Pulmonary artery endothelial cell (primary cell): ENCODE results near the gene NECTIN1. TPM values are rescaled to one million over a fixed set of nuclear protein-coding genes. Genes with fewer than 3 reads are reported as not detected.

Experiments used
- DNase-seq: peaks from one replicate; pipeline ENCODE4 v3.0.0-alpha.2; 2011; ENCODE audit warnings: low read depth, low spot score
- total RNA-seq: library from RNA; depleted of rRNA; stranded (reverse); fragments of >200 nt; gene quantifications from 2 replicates; pipeline ENCODE4 v1.2.3, GENCODE V29; 2014

Gene NECTIN1
- total RNA-seq, 1 donor from 2014 or later: 9.4 TPM

- no peak for DNase-seq
Observed at GRCh38 chr11:119643876-119644225, 85.1 kb downstream of the NECTIN1 start.

GRCh38 chr11:119643212-119643875 is 85.7 kb downstream of the NECTIN1 start:
- no peak for DNase-seq

DNA sequence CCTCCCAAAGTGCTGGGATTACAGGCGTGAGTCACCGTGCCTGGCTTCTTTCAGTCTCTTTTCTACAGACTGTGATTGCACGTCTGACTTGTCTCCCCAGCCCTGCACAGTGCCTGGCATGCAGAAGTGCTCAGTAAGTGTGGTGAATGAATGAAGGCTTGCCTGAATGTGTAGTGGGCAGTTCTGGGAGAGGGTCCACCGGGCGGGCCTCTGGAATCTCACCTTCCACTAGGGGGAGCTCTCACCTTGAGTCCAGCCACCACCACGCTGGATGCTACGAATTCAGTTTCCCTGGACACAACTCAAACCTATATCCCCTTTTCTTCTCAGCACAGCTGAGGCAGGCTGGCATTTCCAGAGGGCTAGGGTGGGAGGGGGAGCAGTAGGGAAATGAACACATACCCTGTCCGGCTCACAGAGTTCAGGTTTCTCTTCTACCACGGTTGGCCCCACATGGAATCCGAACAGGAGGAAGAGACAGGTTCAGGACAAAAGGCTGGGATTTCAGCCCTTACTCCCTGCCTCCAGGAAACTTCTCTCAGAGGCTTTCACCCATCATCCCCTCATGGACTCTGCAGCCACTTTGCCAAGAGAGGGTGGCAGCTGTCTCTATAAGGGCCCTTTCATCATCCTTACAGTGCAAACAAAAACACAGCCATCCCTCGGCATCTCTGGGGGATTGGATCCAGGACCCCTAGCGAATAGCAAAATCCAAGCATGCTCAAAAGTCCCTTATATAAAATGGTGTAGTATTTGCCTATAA is 86.8 kb downstream of the NECTIN1 start:
- no peak for DNase-seq

- DNase-seq: no peak
Observed at GRCh38 chr11:119640541-119640940, 88.5 kb downstream of the NECTIN1 start.

- no peak for DNase-seq
Observed at GRCh38 chr11:119639642-119640205, 89.3 kb downstream of the NECTIN1 start.

DNA sequence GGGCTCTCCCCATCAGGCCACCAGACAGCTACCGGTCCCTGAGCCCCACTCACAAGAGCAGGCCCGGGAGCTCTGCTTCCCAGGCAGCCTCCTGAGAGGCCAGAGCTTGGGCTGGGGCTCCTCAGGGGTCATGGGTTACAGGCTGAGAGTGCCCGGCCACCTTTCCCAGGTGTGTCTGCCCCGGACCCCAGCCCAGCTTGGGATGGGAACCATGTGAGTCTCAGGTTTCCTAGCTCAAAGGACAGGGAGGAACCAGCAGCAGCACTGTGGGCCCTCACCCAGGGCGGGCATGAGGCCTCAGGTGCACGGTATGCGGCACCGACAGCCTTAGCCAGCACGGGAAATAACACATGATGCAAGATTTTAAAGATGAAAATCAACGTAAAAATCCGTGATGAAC is 90.1 kb downstream of the NECTIN1 start:
- DNase-seq: no peak

DNA sequence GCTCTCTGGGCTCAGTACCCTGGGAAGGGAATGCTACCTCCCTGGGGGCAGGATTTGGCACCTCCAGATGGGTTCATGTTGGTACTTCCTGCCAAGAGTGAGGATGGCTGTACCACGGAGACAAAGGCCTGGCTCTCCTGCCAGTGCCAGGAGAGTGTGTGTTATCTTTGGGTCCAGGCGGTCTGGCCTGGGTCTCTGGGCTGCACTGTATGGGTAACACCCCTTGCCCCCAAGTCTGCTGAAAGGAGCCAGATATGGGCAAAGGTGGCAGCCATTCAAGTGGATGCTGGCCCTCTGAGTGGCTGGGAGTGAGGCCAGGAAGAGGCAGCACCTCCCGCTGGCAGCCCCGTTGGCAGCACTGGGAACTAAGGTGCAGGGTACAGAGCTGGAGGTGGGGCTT is 91.5 kb downstream of the NECTIN1 start:
- no peak for DNase-seq

- DNase-seq: no peak
Observed at GRCh38 chr11:119635776-119636175, 93.2 kb downstream of the NECTIN1 start.

- DNase-seq: no peak
Observed at GRCh38 chr11:119635041-119635740, 93.8 kb downstream of the NECTIN1 start.

GRCh38 chr11:119634301-119634700 is 94.7 kb downstream of the NECTIN1 start:
- no peak for DNase-seq

- DNase-seq: no peak
Observed at GRCh38 chr11:119629834-119630624, 99.0 kb downstream of the NECTIN1 start.

GRCh38 chr11:119629085-119629484 is 99.9 kb downstream of the NECTIN1 start:
- no peak for DNase-seq

- no peak for DNase-seq
Observed at GRCh38 chr11:119627286-119627685, 101.7 kb downstream of the NECTIN1 start.

DNA sequence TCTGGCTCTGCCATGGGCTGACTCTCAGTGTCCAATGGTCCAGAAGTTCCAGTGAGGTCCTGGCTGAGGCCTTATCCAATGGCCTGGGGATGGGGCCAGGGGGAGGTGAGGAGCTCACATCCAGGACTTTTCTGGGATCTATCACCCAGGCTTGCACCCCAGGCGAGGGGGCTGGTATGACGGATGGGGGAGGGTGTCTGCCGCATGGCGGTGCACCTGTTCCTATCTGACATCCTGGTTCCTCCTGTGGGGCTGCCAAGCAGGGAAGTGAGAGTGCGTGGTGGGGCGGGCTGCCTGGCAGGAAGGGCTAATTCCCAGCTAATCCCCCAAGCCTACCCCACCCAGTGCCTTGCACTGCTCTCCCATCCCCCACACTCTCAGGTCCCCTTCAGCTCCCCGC is 102.1 kb downstream of the NECTIN1 start:
- no peak for DNase-seq

DNA sequence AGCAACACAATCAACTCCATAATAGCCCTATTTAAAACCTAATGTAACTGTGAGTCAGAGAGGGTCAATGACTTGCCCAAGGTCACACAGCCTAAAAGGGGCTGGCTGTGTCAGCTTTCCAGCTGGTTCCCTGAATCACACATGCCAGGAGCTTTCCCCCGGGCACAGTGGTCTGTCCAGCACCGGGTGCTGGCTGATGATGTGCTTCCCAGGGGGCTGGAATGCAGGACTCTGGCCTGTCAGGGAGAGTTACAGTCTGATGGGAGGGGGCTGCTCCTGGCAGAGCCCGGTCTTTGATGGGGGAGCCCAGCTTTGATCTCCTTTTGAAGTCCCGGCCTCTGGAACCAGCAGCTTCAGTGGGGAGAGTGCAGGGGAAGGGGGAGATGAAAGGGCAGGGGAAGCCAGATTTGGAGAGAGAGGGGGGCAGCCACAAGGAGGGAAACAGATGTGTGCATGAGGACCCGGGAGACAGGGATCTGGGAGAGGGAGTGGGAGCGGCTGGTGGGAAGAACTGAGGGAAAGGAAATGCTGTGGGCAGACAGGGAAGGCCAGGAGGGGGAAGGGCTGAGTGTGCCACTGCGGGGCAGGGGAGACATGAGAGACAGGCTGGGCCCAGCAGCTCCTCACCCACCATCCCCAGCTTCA is 102.7 kb downstream of the NECTIN1 start:
- no peak for DNase-seq

DNA sequence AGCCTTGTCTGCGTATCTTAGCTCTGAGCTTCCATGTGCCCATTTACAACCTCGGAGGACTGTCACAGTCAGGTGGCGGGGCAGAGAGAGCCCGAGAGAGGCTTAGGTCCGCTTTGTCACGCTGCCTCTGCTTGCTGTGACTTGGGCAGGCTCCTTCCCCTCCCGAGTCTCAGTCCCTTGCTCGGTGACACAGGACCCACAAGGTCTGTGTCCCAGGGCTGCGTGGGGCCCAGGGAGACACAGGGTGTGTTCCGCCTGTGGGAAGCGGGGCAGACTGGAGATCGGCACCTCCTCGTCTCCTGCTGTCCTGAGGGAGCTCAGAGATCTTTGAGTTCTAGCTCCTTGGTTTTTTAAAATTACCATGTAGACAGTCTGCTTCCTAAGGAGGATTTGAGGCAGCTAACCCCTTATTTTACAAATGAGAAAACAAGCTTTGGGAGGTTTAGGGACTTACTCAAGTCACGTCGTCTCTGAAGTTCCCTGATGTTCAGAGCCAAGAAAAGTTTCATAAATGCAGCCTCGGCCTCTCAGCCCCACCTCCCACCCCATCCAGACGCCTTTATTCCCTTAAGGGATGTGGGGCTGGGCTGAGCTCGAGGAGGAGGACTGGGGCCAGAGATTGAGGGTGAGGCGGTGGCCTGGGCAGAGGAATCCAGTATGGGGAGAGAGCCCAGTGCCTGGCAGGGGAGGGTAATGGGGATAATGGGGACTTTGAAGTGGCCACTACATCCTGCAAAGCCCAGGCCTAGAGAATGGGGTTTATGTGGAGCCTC is 103.6 kb downstream of the NECTIN1 start:
- no peak for DNase-seq

GRCh38 chr11:119624629-119625028 is 104.4 kb downstream of the NECTIN1 start:
- DNase-seq: no peak

GRCh38 chr11:119624102-119624615 is 104.8 kb downstream of the NECTIN1 start:
- DNase-seq: no peak

DNA sequence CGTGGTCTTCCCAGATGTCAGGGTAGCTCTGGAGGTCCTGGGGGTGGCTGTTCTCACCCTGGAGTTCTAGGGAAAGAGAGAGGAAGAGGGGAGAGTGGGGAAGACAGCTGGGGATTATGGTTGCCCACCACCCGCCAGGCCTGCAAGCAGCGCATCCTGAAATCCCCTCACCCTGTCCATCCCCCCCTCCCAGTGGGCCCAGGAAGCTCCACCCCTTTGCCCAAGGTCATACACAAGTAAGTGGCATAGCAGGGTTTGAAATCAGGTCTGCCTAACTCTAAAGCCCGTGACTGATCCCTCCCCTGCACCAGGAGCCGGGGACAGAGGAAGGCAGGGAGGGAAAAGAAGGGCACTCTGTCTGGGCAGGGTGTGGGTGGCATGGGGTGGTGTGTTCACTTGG is 105.3 kb downstream of the NECTIN1 start:
- no peak for DNase-seq
